Natural killer cell (primary cell): ENCODE measurements around the gene TNFRSF11A. TPM values are rescaled to one million over a fixed set of nuclear protein-coding genes. Genes with fewer than 3 reads are reported as not detected.

Experiments used
- ATAC-seq, 3 donors: fragments of 150-1000 bp in 2 of 3; fragments of 200-7000 bp in 1 of 3; cut with Tn5 transposase; 1 replicate in 1 of 3; 2 replicates in 2 of 3; pipeline ENCODE4 v1.10.0; 2021; ENCODE audit warnings: mild to moderate bottlenecking in 2 of 3, moderate library complexity in 2 of 3
- DNase-seq, 2 donors: peaks; one replicate each; pipeline versions ENCODE4 v3.0.0 to v3.0.0-alpha.2; 2013 to 2021; ENCODE audit warnings: mixed read lengths in 1 of 2
- H3K27ac ChIP-seq: one replicate; pipeline ENCODE4 v1.5.1; 2013; ENCODE audit warnings: mild to moderate bottlenecking, low read length
- H3K27me3 ChIP-seq: one replicate; pipeline ENCODE4 v1.6.1; 2013; ENCODE audit warnings: low read length; ENCODE audit not compliant: control insufficient read depth, insufficient read depth
- H3K36me3 ChIP-seq: one replicate; pipeline ENCODE4 v1.6.1; 2013; ENCODE audit warnings: low read length; ENCODE audit not compliant: control insufficient read depth, insufficient read depth
- H3K4me1 ChIP-seq: one replicate; pipeline ENCODE4 v1.6.1; 2013; ENCODE audit warnings: low read length; ENCODE audit not compliant: control insufficient read depth, insufficient read depth
- H3K4me3 ChIP-seq: one replicate; pipeline ENCODE4 v1.5.1; 2013; ENCODE audit warnings: low read length
- H3K9me3 ChIP-seq: one replicate; pipeline ENCODE4 v1.6.1; 2013; ENCODE audit warnings: low read length; ENCODE audit not compliant: control insufficient read depth, insufficient read depth
- H3K27ac Mint-ChIP-seq, 2 donors: one replicate each; pipeline ENCODE4 v1.8.0; 2022; ENCODE audit warnings: mild to moderate bottlenecking in 2 of 2, mixed read lengths in 2 of 2, moderate library complexity in 1 of 2
- H3K27me3 Mint-ChIP-seq, 2 donors: one replicate each; pipeline ENCODE4 v1.8.0; 2022; ENCODE audit warnings: low read depth in 2 of 2, mixed read lengths in 2 of 2
- H3K36me3 Mint-ChIP-seq: one replicate; pipeline ENCODE4 v1.8.0; 2022; ENCODE audit warnings: mixed read lengths
- H3K4me1 Mint-ChIP-seq, 2 donors: one replicate each; pipeline ENCODE4 v1.8.0; 2022; ENCODE audit warnings: mixed read lengths in 2 of 2
- H3K4me3 Mint-ChIP-seq: one replicate; pipeline ENCODE4 v1.8.0; 2022; ENCODE audit warnings: mild to moderate bottlenecking, moderate library complexity, mixed read lengths
- H3K9me3 Mint-ChIP-seq, 2 donors: one replicate each; pipeline ENCODE4 v1.8.0; 2022; ENCODE audit warnings: mixed read lengths in 2 of 2
- CTCF ChIP-seq: fragments of 200-600 bp; IDR thresholded peaks from one replicate; pipeline ENCODE4 v1.8.0; 2022; ENCODE audit warnings: antibody characterized with exemption
- WGBS: methylation state at CpG from one replicate; pipeline ENCODE4 v1.1.7; 2013; ENCODE audit warnings: missing lambda C conversion rate; ENCODE audit not compliant: insufficient coverage; 5-methylcytosine and 5-hydroxymethylcytosine counted together
- intact Hi-C: fragments of 100-400 bp; cut with micrococcal nuclease; formaldehyde crosslinking; loops from one replicate; pipeline ENCODE4 v1.14.2; 2022
- total RNA-seq, 4 donors: library from RNA; stranded (reverse); fragments of 120-200 nt in 1 of 4; gene quantifications; one replicate each; pipeline versions ENCODE4 v1.2.3 to v1.2.4, GENCODE V29; 2013 to 2022

Gene TNFRSF11A
- total RNA-seq, 3 donors from 2014 or later (not counting 1 experiment from before 2014, with no cell fraction given), result 6.9 to 10.9 (median 8.8) TPM

GRCh38 chr18:62280058-62280457 lies 45.1 kb upstream of the TNFRSF11A start:
- no peak overlapping the region for H3K4me3 Mint-ChIP-seq
- H3K9me3 Mint-ChIP-seq, result no peaks in the 10 kb centered on the region
- H3K4me1 ChIP-seq, result no peaks in the 10 kb centered on the region
- H3K36me3 Mint-ChIP-seq, result peaks cover 14% of the 10 kb centered on the region
- 98% methylated on average over 5 of the region's 6 CpGs for WGBS
- no peaks in the 10 kb centered on the region for H3K27me3 ChIP-seq
- H3K36me3 ChIP-seq, result peaks cover 56% of the 10 kb centered on the region
- H3K4me1 Mint-ChIP-seq, result peaks cover 11 to 14% of the 10 kb centered on the region in 2 donors
- DNase-seq, result no peak
- H3K27ac ChIP-seq, result no peak overlapping the region
- TF ChIP-seq CTCF, result no peak
- no peak overlapping the region for H3K27ac Mint-ChIP-seq
- intact Hi-C loops, result no loop called here
- no peaks in the 10 kb centered on the region for H3K27me3 Mint-ChIP-seq
- ATAC-seq, result no peak
- H3K4me3 ChIP-seq, result no peak overlapping the region
- H3K9me3 ChIP-seq, result no peaks in the 10 kb centered on the region

GRCh38 chr18:62280786-62281185 lies 44.3 kb upstream of the TNFRSF11A start:
- Histone ChIP-seq H3K4me3 (no peak overlapping the region), H3K27me3 (no peaks in the 10 kb centered on the region), H3K36me3 (peaks cover 57% of the 10 kb centered on the region), H3K4me1 (no peaks in the 10 kb centered on the region), H3K27ac (no peak overlapping the region), H3K9me3 (no peaks in the 10 kb centered on the region)
- no peak overlapping the region for H3K4me3 Mint-ChIP-seq
- H3K27ac Mint-ChIP-seq, result peak overlapping the region in 1 of 2 donors; percentile 35
- H3K36me3 Mint-ChIP-seq, result peaks cover 22% of the 10 kb centered on the region
- DNase-seq, result no peak
- TF ChIP-seq CTCF, result no peak
- no CpG with 5 or more reads among the region's 1 CpG for WGBS
- no peaks in the 10 kb centered on the region for H3K9me3 Mint-ChIP-seq
- H3K27me3 Mint-ChIP-seq, result no peaks in the 10 kb centered on the region
- no peak for ATAC-seq
- H3K4me1 Mint-ChIP-seq, result peaks cover 14% of the 10 kb centered on the region in 2 donors
- intact Hi-C loops, result no loop called here

GRCh38 chr18:62281684-62282083 lies 43.4 kb upstream of the TNFRSF11A start:
- no peak overlapping the region for H3K4me3 Mint-ChIP-seq
- no CpG with 5 or more reads among the region's 1 CpG for WGBS
- no peaks in the 10 kb centered on the region for H3K27me3 Mint-ChIP-seq
- H3K4me1 Mint-ChIP-seq, result peaks cover 13 to 17% of the 10 kb centered on the region in 2 donors
- no peaks in the 10 kb centered on the region for H3K4me1 ChIP-seq
- H3K36me3 Mint-ChIP-seq, result peaks cover 26% of the 10 kb centered on the region
- no peak overlapping the region for H3K27ac Mint-ChIP-seq
- H3K36me3 ChIP-seq, result peaks cover 56% of the 10 kb centered on the region
- no peak overlapping the region for H3K4me3 ChIP-seq
- no peak for DNase-seq
- no peaks in the 10 kb centered on the region for H3K27me3 ChIP-seq
- intact Hi-C loops, result no loop called here
- H3K9me3 ChIP-seq, result no peaks in the 10 kb centered on the region
- H3K9me3 Mint-ChIP-seq, result no peaks in the 10 kb centered on the region
- TF ChIP-seq CTCF, result no peak
- no peak overlapping the region for H3K27ac ChIP-seq
- no peak for ATAC-seq

GRCh38 chr18:62282188-62282629 lies 42.9 kb upstream of the TNFRSF11A start:
- no peak overlapping the region for H3K4me3 ChIP-seq
- no peaks in the 10 kb centered on the region for H3K9me3 ChIP-seq
- Mint-ChIP-seq H3K27ac (no peak overlapping the region), H3K4me3 (no peak overlapping the region), H3K36me3 (peaks cover 26% of the 10 kb centered on the region), H3K27me3 (no peaks in the 10 kb centered on the region), H3K9me3 (no peaks in the 10 kb centered on the region), H3K4me1 (peaks cover 8 to 12% of the 10 kb centered on the region in 2 donors)
- WGBS, result 90% methylated on average over 2 of the region's 2 CpGs
- DNase-seq (no peak), ATAC-seq (no peak)
- no peak for TF ChIP-seq CTCF
- H3K27ac ChIP-seq, result no peak overlapping the region
- peaks cover 56% of the 10 kb centered on the region for H3K36me3 ChIP-seq
- H3K27me3 ChIP-seq, result no peaks in the 10 kb centered on the region
- intact Hi-C loops, result no loop called here
- H3K4me1 ChIP-seq, result no peaks in the 10 kb centered on the region
